GM18519 (cell line): Measurements from ENCODE around the gene JAKMIP1.

Experiments used
- ATAC-seq: cut with Tn5 transposase; IDR thresholded peaks from one replicate; pipeline ENCODE4 v1.9.1; 2021; ENCODE audit warnings: mild to moderate bottlenecking, moderate library complexity; ENCODE audit not compliant: unreplicated experiment, low FRiP score

Gene JAKMIP1

GRCh38 chr4:6106156-6106555 is 94.2 kb downstream of the JAKMIP1 start:
- ATAC-seq, result no peak

DNA sequence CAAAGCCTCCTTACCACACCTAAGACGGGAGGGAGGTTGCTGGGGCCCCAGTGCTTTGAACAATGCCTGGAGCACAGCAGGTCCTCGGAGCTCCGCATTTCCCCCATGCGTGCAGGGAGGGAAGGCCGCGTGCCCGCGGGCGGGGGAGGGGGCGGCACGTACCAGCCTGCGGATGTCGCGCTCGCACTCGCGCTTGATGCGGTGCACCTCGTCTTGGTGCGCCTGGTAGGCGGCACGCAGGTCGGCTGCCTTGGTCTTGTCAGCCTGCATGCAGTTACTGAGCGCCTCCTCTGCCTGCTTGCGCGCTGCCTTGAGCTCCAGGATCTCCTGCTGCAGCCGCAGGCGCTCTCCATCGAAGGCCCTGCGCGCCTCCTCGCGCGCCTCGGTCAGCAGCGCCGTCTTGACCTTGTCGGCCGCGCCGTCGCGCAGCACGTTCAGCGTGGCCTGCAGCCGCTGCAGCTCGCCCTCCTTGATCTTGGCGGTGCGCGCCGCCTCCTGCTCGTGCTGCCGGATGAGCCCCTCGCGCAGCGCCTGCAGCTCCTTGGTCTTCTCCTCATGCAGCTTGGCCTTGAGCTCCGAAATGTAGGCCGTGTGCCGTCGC is 94.9 kb downstream of the JAKMIP1 start:
- no peak for ATAC-seq

DNA sequence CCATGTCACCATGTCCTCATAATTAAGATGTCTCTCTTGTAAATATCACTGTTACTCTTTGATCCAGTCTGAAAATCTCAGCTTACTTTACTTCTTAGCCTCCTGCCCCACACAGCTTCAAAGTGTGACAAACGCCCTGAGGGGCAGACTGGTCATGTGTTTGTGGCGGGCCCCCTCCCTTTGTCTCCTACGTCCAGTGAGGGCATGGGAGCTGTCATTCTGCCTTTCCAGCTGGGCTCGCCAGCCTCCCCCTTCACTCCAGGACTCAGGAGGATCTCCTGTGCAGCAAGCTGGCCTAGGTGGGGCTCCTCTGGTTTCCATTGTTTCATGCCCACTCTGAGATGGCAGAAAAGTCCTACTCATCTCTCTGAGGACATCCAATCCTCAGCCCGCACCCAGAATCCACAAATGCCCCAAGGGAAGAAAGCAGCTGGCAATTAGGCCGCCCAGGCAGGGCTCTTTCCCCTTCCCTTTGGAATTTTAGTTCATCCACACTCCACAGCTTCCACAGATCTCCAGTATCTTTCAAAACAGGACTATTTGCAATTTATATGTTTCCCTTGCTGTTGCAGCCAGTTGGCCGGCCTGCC is 95.7 kb downstream of the JAKMIP1 start:
- no peak for ATAC-seq

GRCh38 chr4:6097581-6097980 is 102.8 kb downstream of the JAKMIP1 start:
- ATAC-seq, result no peak

DNA sequence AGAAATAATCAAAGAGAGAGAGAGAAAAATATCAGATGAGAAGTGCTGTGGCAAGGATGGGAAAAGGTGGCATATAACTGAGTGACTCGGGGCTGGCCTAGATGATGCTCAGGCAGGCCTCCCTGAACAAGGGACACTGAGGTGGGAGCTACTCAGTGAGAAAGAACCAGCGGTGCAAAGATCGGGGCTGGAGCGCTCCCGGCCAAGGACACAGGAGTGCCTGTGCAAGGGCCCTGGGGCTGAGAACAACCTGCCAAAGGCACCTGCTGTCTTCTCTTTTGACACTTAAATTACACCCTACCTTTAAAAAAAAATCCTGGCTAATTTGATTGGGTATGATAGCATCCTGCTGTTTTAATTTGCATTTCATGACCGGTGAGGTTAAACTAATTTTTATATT is 104.5 kb downstream of the JAKMIP1 start:
- no peak for ATAC-seq

- no peak for ATAC-seq
Observed at GRCh38 chr4:6095023-6095752, 105.2 kb downstream of the JAKMIP1 start.

GRCh38 chr4:6093671-6094070 is 106.7 kb downstream of the JAKMIP1 start:
- ATAC-seq, result no peak

- ATAC-seq, result no peak
Observed at GRCh38 chr4:6092971-6093370, 107.4 kb downstream of the JAKMIP1 start.

DNA sequence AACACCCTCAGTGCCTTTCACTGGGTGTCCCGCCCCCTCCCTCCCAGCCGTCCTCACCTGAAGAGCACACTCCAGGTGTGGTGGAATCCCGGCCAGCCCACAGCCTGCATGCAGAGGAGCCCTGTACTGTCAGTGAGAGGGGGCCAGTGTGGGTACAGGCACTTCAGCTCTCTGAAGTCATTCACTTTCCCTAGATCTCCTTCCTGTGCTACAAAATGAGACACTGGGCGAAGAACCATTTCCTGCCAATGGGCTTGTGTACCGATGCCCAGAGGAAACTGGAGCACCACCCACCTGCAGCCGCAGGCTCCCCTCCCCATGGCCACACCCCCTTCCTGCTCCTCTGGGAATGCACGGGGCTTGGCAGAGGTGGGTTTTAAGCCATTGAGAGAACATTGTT is 108.2 kb downstream of the JAKMIP1 start:
- ATAC-seq, result no peak

GRCh38 chr4:6090931-6091330 is 109.4 kb downstream of the JAKMIP1 start:
- no peak for ATAC-seq

GRCh38 chr4:6088950-6089349 is 111.4 kb downstream of the JAKMIP1 start:
- ATAC-seq, result no peak

- no peak for ATAC-seq
Observed at GRCh38 chr4:6087669-6088341, 112.5 kb downstream of the JAKMIP1 start.

GRCh38 chr4:6086846-6087245 is 113.5 kb downstream of the JAKMIP1 start:
- ATAC-seq, result no peak

- no peak for ATAC-seq
Observed at GRCh38 chr4:6085691-6086628, 114.4 kb downstream of the JAKMIP1 start.

DNA sequence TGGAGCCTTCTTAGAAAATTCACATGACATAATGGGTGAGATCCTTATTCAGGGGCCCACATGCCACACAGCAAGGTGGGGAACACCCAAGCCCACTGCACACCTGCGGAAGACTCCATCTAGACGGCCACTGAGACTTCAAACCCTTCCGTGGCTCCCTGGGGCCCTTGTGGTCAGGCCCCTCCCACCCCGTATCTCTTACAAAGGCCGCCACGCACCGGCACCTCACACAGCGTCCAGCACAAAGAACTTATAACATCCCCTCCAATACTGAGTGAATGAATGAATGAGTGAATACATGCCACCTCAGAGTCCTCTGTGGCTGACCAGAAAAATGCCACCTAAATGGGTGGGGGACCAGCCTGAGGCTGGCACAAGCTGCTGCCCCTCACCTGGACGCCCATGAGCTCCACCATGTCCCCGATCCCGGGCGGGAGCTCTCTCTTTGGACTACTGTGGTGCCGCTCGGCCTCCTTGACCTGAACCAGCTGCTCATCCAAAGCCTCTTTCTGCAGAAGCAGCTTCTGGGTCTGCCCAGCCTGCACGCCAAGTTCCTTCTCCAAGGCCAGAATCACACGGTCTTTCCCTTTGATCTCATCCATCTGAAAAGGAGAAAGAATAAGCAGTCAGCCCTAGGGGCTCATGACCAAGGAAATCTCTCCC is 115.2 kb downstream of the JAKMIP1 start:
- ATAC-seq, result no peak

- no peak for ATAC-seq
Observed at GRCh38 chr4:6079965-6080364, 120.4 kb downstream of the JAKMIP1 start.

GRCh38 chr4:6078560-6078959 is 121.8 kb downstream of the JAKMIP1 start:
- no peak for ATAC-seq

DNA sequence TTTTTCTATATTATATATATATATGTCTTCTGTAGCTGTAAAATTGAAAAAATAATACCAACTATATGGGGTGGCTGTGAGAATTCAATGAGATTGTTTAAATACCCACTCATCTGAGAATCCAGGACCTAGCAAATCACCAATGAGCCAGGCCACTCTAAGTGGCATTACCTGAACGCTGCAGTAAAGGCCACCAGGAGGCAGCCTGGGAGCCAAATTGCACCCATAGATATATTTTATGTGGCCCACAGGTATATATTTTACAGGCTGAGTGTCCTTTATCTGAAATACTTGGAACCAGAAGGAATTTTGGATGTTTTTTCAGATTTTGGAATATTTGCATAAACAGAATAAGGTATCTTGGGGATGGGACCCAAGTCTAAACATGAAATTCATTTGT is 124.0 kb downstream of the JAKMIP1 start:
- no peak for ATAC-seq

DNA sequence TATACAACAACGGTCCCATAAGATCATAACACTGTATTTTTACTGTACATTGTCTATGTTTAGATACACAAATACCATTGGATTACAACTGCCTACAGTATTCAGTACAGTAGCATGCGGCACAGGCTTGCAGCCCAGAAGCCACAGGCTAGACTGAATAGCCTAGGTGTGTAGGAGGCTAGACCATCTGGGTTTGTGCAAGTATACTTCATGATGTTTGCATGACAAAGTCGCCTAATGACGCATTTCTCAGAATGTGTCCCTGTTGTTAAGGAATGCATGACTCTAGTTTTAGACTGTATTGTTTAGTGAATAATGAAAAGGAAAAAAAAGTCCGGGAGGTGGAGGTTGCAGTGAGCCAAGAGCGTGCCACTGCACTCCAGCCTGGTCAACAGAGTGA is 125.6 kb downstream of the JAKMIP1 start:
- ATAC-seq, result no peak
